ENCODE measurements around the gene DIAPH2. TPM values are rescaled to one million over a fixed set of nuclear protein-coding genes. Genes with fewer than 3 reads are reported as not detected.

DIAPH2 gene
- total RNA-seq, 1 donor from 2014 or later, result 12.7 TPM

GRCh38 chrX:97622111-97622510 lies 937.5 kb downstream of the DIAPH2 start:
- DNase-seq, result no peak
- intact Hi-C loops (cut with micrococcal nuclease), result no loop called here
- Mint-ChIP-seq H3K27ac (no peak overlapping the region), H3K4me3 (no peak overlapping the region), H3K9me3 (no peaks in the 10 kb centered on the region), H3K36me3 (ENCODE audit: low read depth) (no peaks in the 10 kb centered on the region), H3K4me1 (no peaks in the 10 kb centered on the region), H3K27me3 (no peaks in the 10 kb centered on the region)

- Mint-ChIP-seq H3K9me3 (no peaks in the 10 kb centered on the region), H3K36me3 (ENCODE audit: low read depth) (no peaks in the 10 kb centered on the region), H3K27ac (no peak overlapping the region), H3K4me3 (no peak overlapping the region), H3K27me3 (no peaks in the 10 kb centered on the region), H3K4me1 (no peaks in the 10 kb centered on the region)
- intact Hi-C loops (cut with micrococcal nuclease), result no loop called here
- no peak for DNase-seq
Observed at GRCh38 chrX:97628326-97628725, 943.7 kb downstream of the DIAPH2 start.

GRCh38 chrX:97628807-97629596 lies 944.4 kb downstream of the DIAPH2 start:
- Mint-ChIP-seq H3K4me1 (no peaks in the 10 kb centered on the region), H3K27me3 (no peaks in the 10 kb centered on the region), H3K4me3 (no peak overlapping the region), H3K36me3 (ENCODE audit: low read depth) (no peaks in the 10 kb centered on the region), H3K9me3 (no peaks in the 10 kb centered on the region), H3K27ac (no peak overlapping the region)
- no peak for DNase-seq
- intact Hi-C loops (cut with micrococcal nuclease), result no loop called here

- intact Hi-C loops (cut with micrococcal nuclease), result no loop called here
- Mint-ChIP-seq H3K9me3 (no peaks in the 10 kb centered on the region), H3K4me3 (no peak overlapping the region), H3K27me3 (no peaks in the 10 kb centered on the region), H3K4me1 (no peaks in the 10 kb centered on the region), H3K36me3 (ENCODE audit: low read depth) (no peaks in the 10 kb centered on the region), H3K27ac (no peak overlapping the region)
- DNase-seq, result no peak
Observed at GRCh38 chrX:97629597-97629985, 944.9 kb downstream of the DIAPH2 start.

- H3K27me3 Mint-ChIP-seq, result no peaks in the 10 kb centered on the region
- H3K4me1 Mint-ChIP-seq, result no peaks in the 10 kb centered on the region
- H3K4me3 Mint-ChIP-seq, result no peak overlapping the region
- no peak overlapping the region for H3K27ac Mint-ChIP-seq
- intact Hi-C loops (cut with micrococcal nuclease), result no loop called here
- H3K9me3 Mint-ChIP-seq, result no peaks in the 10 kb centered on the region
- no peaks in the 10 kb centered on the region for H3K36me3 Mint-ChIP-seq (ENCODE audit: low read depth)
- DNase-seq, result no peak
Observed at GRCh38 chrX:97633798-97634197, 949.2 kb downstream of the DIAPH2 start.

- intact Hi-C loops (cut with micrococcal nuclease), result no loop called here
Observed at GRCh38 chrX:97636473-97637140, 952.0 kb downstream of the DIAPH2 start.

GRCh38 chrX:97637289-97637688 lies 952.6 kb downstream of the DIAPH2 start:
- no peaks in the 10 kb centered on the region for H3K36me3 Mint-ChIP-seq (ENCODE audit: low read depth)
- no peaks in the 10 kb centered on the region for H3K27me3 Mint-ChIP-seq
- intact Hi-C loops (cut with micrococcal nuclease), result no loop called here
- H3K4me1 Mint-ChIP-seq, result peaks cover 5% of the 10 kb centered on the region
- H3K9me3 Mint-ChIP-seq, result no peaks in the 10 kb centered on the region
- H3K27ac Mint-ChIP-seq, result no peak overlapping the region
- DNase-seq, result no peak
- no peak overlapping the region for H3K4me3 Mint-ChIP-seq

More at GRCh38 chrX:97636473-97637140, 952.0 kb downstream of the DIAPH2 start:
- Mint-ChIP-seq H3K27ac (no peak overlapping the region), H3K36me3 (ENCODE audit: low read depth) (no peaks in the 10 kb centered on the region), H3K9me3 (no peaks in the 10 kb centered on the region), H3K27me3 (no peaks in the 10 kb centered on the region), H3K4me1 (peaks cover 5% of the 10 kb centered on the region), H3K4me3 (no peak overlapping the region)
- DNase-seq, result no peak

- no peak overlapping the region for H3K27ac Mint-ChIP-seq
Observed at GRCh38 chrX:97638621-97639020, 954.0 kb downstream of the DIAPH2 start.

GRCh38 chrX:97639526-97639925 lies 954.9 kb downstream of the DIAPH2 start:
- intact Hi-C loops (cut with micrococcal nuclease), result no loop called here
- Mint-ChIP-seq H3K4me1 (peaks cover 5% of the 10 kb centered on the region), H3K36me3 (ENCODE audit: low read depth) (no peaks in the 10 kb centered on the region), H3K4me3 (no peak overlapping the region), H3K9me3 (no peaks in the 10 kb centered on the region), H3K27me3 (no peaks in the 10 kb centered on the region), H3K27ac (no peak overlapping the region)
- no peak for DNase-seq

More at GRCh38 chrX:97638621-97639020, 954.0 kb downstream of the DIAPH2 start:
- no peak overlapping the region for H3K4me3 Mint-ChIP-seq
- H3K9me3 Mint-ChIP-seq, result no peaks in the 10 kb centered on the region
- no peak for DNase-seq
- intact Hi-C loops (cut with micrococcal nuclease), result no loop called here
- no peaks in the 10 kb centered on the region for H3K27me3 Mint-ChIP-seq
- H3K36me3 Mint-ChIP-seq (ENCODE audit: low read depth), result no peaks in the 10 kb centered on the region
- peaks cover 5% of the 10 kb centered on the region for H3K4me1 Mint-ChIP-seq

Other genes starting within 250 kb of the DIAPH2 start
- gene RPA4, start 199.1 kb downstream of the DIAPH2 start, total RNA-seq, result 0.68 and 0.78 TPM in 2 replicates

Data from activated CD4-positive, alpha-beta T cell treated with anti-CD3 and anti-CD28 coated beads, Interleukin-2, amount 10 ng/mL, durations not matched to agents 24 days and 14 days (primary cell).